Astrocyte of the hippocampus (primary cell): Measurements from ENCODE around the gene UVSSA.
"Not testable (repeated sequence)": the region's sequence is repeated elsewhere in the genome, so short reads cannot be mapped to it uniquely, and the experiment has no call there.

ENCODE experiments used
- DNase-seq: peaks from one replicate; pipeline ENCODE4 v3.0.0; 2011; ENCODE audit warnings: low read depth, low spot score

Gene UVSSA

DNA sequence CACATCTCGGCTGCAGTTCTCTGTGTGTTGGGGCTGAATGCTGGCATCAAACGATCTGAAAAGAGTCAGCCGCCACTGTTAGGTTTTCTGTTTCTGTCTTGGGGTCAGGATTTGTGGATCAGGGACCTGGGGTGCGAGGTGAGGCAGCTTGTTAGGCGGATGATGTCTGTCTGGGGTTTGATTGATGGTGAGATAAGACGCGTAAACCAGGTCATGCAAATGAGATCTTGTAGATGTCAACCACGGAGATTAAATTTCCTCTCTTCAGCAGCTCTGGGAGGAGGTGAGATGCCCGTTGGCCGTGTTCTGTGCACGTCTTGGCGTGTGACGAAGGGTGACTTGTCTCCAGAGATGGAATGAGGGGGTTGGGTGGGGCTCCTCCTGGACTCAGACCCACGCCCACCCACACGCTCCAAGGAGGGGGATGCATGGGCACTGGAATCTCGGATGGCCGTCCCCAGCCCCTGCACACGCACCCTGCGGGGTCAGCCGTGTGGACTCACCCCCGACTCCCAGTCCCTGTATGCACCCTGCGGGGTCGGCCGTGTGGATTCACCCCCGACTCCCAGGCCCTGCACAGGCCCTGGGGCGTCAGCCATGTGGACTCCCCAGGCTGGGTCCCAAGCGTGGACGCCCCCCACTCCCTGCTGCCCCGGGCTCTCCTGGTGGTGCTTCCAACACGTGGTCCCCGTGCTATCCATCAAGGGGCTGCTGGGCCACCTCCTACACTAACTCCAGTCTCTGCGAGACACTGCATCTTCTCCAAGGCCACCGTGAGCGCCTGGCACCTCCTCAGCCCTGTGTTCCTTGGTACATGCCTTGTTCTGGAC, 16.0 kb upstream of the UVSSA start:
- no peak for DNase-seq

DNA sequence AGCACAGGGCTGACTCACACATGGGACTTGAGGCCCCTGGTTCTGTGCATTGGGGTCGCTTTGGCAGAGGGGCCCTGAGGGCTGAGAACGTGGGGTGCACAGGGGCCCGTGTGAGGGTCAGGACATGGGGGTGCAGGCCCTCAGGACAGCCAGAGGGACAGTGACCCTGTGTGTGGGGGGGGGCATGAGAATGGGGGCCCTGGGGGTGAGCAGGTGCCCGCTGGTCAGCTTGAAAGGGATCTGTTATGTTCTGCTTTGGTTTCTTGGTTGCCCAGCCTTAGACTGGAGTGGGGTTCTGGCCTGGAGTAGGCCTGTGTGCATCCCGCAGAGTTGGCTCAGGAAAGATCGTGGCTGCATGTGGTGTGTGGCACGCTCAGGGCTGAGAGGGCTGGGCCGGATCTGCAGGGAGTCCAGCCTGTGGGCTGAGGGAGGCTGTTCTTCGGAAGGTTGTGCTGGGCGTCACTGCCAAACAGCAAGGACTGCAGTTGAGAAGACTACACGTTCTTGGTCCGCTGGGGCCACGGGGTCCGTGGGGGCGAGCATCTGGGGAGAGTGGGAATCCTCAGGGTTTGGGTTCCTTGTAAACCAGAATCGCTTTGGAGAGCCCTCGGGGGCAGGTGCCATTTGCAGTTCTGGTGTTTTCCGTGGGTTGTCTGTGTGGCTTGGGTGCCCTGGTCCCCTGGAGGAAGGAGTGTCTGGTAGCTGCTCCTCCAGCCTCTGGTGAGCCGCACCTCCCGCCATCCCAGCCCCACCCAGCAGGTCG, 15.2 kb upstream of the UVSSA start:
- no peak for DNase-seq

DNA sequence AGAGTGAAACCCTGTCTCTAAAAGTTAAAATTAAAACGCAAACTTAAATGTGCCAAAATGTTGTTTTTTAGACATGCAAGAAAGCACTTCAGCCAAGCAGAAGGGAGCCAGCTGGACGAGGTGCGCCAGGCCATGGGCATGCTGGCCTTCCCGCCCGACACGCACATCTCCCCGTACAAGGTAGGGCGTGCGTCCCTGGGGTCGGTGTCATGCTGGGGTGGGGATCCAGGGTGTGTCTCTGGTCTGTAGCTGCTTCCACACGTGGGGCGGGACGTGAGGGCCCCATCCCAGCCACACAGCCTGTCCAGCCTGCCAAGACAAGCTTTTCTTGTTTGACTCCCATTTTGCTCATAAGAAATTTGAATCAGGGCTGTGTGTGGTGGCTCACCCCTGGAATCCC, 14.3 kb upstream of the UVSSA start:
- no peak for DNase-seq

DNA sequence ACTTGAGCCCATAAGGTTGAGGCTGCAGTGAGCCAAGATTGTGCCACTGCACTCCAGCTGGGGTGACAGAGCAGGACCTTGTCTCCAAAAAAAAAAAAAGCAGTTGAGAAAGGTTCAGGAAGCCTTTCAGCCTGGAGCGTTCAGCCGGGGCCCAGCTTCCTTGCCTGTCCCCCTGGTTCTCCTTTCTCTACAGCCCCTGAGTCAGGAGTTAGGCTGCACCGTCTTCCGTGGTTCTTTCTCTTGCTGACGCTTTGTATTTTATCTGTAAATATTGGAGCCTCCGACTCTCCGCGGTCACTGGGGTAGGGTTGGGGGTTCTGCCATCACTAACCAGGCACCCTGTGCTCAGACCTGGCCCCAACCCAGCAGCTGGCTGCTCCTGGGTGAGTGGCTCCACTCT, 13.8 kb upstream of the UVSSA start:
- no peak for DNase-seq

- not testable (repeated sequence) for DNase-seq
These were observed 13.0 kb upstream of the UVSSA start for GRCh38 chr4:1333851-1334578.

- no peak for DNase-seq
These were observed 12.5 kb upstream of the UVSSA start for GRCh38 chr4:1334579-1334895.

DNA sequence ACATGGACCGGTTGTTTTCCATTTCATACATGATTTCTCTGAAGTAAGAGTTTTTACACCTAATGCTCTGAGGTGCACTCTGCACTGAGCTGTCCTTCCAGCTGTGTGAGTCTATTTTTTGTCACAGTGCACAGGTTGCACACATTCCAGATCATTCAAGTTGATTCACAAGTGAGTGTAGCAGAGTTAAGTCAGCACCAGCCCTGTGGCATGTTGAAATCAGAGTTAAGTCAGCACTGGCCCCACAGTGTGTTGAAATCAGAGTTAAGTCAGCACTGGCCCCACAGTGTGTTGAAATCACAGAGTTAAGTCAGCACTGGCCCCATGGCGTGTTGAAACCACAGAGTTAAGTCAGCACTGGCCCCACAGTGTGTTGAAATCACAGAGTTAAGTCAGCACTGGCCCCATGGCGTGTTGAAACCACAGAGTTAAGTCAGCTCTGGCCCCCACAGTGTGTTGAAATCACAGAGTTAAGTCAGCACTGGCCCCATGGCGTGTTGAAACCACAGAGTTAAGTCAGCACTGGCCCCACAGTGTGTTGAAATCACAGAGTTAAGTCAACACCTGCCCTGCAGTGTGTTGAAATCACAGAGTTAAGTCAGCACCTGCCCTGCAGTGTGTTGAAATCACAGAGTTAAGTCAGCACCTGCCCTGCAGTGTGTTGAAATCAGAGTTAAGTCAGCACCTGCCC, 11.7 kb upstream of the UVSSA start:
- not testable (repeated sequence) for DNase-seq

DNA sequence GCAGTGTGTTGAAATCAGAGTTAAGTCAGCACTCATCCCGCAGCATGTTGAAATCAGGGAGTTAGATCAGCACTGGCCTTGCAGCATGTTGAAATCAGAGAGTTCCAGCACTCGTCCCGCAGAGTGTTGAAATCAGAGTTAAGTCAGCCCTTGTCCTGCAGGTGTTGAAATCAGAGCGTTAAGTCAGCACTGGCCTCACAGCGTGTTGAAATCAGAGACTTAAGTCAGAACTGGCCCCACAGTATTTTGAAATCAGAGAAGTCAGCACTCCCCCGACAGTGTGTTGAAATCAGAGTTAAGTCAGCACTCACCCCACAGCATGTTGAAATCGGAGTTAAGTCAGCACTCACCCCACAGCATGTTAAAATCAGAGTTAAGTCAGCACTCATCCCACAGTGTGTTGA, 10.9 kb upstream of the UVSSA start:
- no peak for DNase-seq

GRCh38 chr4:1337376-1337831, 9.6 kb upstream of the UVSSA start:
- DNase-seq: no peak

- DNase-seq: no peak
These were observed 8.9 kb upstream of the UVSSA start for GRCh38 chr4:1337951-1338751.

GRCh38 chr4:1338752-1339414, 8.1 kb upstream of the UVSSA start:
- no peak for DNase-seq

- no peak for DNase-seq
These were observed 7.5 kb upstream of the UVSSA start for GRCh38 chr4:1339489-1339888.

- no peak for DNase-seq
These were observed 6.7 kb upstream of the UVSSA start for GRCh38 chr4:1340181-1340747.

- DNase-seq: no peak
These were observed 6.1 kb upstream of the UVSSA start for GRCh38 chr4:1340861-1341260.

DNA sequence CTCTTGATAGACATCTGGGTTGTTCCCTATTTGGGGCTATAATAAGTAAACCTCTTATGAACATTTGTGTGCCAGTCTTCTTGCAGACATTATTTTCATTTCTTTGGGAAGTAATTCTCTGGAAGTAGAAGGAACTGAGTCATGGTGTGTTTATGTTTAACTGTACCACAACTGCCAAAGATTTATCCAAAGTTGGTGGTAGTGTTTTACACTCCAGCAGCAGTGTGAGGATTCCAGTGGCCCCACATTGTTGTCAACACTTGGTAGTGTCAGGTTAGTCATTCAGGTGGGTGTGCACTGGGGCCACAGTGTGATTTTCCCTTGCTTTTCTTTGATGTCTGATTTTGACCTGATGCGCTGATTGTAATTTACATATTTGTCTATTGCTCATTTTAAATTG, 5.0 kb upstream of the UVSSA start:
- DNase-seq: no peak

DNA sequence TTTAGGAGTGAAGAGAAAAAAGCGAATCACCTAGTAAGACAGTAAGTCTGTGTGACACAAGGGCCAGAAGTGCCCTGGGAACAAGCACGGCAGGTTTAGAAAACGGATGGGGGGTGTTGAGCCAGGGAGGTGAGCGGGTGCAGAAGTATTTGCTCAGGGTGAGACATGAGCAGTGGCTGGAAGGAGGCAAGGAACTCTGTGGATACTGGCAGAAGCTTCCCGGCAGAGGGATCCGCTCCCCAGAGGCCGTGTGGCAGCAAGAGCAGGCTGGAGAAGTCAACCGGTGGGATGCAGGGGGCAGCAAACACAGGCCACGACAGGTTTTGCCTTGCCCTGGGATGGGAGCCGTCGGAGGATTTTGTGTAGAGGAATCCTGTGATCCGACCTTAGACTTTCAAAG, 2.3 kb upstream of the UVSSA start:
- no peak for DNase-seq

DNA sequence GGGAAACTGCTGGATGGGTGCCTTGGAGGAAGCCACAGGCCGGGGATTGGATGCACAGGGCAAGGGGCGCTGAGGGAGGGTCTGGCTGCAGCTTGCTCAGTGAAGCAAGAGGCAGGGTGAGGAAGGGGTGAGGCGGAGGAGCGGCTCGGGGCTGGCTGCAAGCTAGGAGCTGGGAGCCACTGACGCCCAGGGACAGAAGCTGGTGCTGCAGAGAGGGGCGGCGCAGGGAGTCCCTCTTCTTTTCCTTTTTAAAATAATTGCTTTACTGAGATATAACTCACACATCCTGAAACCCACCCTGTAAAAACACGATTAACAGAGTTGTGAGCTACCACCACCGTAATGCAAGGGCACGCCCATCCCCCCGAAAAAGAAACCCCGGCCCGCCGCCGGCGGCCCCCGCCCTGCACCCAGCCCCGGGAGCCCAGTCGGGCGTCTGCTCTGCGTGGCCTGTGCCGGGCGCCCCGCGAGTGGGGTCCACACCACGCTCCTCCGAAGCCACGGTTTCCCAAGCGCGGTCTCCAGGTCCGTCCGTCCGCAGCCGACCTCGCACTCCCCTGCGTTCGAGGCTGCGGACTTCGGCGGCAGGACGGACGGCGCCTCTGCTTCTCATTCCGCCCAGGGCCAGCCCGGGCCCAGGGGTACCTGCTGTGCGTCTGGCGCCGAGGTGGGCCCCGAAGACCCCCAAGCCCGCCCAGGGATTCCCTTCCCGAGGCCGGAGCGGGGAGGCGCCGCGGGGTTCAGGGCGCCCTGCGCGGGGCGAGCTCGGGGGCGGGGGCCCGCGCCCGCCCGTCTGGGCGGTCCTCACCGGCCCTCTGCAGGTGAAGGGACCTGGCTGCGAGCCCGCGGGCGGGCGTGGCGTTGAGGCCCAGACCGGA, 866 bp upstream of the UVSSA start:
- DNase-seq: peak; percentile 76

DNA sequence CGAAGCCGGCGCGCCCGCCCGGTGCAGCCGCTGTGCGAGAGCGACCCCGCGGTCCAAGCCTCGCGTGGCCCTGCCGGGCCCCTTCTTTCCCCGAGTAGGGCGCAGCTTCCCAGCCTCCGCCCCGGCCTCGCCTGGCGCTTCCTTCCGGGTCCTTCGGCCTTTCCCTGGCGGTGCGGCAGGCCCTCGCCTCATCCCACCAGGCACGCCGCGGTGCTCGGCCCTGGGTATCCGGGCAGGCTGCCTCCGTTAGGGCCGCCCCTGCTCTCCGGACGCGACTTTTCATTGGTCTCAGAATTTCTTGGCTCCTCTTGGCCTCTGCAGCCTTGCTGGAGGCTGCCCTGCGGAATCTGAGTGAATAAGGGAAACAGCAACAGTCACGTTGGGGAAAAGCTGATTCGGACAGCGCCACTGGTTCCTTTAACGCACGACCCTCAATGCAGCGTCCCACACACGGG, 429 bp downstream of the UVSSA start:
- DNase-seq: peak; percentile 93

DNA sequence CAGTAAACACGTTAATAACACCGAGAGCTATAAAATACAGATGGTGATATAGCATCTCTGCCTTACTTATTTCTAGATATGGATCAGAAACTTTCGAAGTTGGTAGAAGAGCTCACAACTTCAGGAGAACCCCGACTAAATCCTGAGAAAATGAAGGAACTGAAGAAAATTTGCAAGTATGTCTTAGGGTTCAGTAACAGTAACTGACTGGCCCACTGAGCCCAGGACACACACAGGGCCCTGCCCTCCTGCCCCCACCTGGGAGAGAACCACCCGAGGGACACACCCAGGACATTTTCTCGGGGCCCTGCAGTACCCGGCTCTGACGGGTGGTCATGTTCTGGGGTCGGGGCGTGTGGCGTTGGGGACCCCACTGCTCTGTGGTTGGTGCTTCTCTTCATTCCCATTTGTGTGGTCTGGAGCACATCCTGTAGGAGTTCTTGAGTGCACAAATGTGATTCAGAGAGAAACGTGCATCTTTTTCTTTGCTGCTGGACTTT, 1.1 kb downstream of the UVSSA start:
- no peak for DNase-seq
